ENCODE measurements around the gene MAST4.

The MAST4 gene

GRCh38 chr5:67211926-67212325 is 615.7 kb downstream of the MAST4 start:
- Histone ChIP-seq H3K4me1 (ENCODE audit: insufficient read depth, poor library complexity, severe bottlenecking) (peaks cover 19% of the 10 kb centered on the region), H3K27ac (ENCODE audit: poor library complexity, severe bottlenecking) (peak overlapping the region; percentile 29), H3K4me3 (ENCODE audit: severe bottlenecking) (no peak overlapping the region), H3K36me3 (ENCODE audit: low read depth) (no peaks in the 10 kb centered on the region), H3K27me3 (ENCODE audit: insufficient read depth, poor library complexity, severe bottlenecking) (no peaks in the 10 kb centered on the region), H3K9me3 (ENCODE audit: severe bottlenecking) (no peaks in the 10 kb centered on the region)
- TF ChIP-seq CTCF (IDR thresholded peaks at IDR 0.05; ENCODE audit: poor library complexity, severe bottlenecking), result no peak
- ATAC-seq (ENCODE audit: low read depth) (peak; percentile 84), DNase-seq (ENCODE audit: low spot score) (no peak)

- Histone ChIP-seq H3K4me1 (ENCODE audit: insufficient read depth, poor library complexity, severe bottlenecking) (peaks cover 9% of the 10 kb centered on the region), H3K9me3 (ENCODE audit: severe bottlenecking) (no peaks in the 10 kb centered on the region), H3K36me3 (ENCODE audit: low read depth) (no peaks in the 10 kb centered on the region), H3K27me3 (ENCODE audit: insufficient read depth, poor library complexity, severe bottlenecking) (no peaks in the 10 kb centered on the region), H3K27ac (ENCODE audit: poor library complexity, severe bottlenecking) (no peak overlapping the region), H3K4me3 (ENCODE audit: severe bottlenecking) (no peak overlapping the region)
- no peak for ATAC-seq (ENCODE audit: low read depth)
- TF ChIP-seq CTCF (IDR thresholded peaks at IDR 0.05; ENCODE audit: poor library complexity, severe bottlenecking), result no peak
- no peak for DNase-seq (ENCODE audit: low spot score)
Observed at GRCh38 chr5:67214036-67214435, 617.8 kb downstream of the MAST4 start.

- Histone ChIP-seq H3K9me3 (ENCODE audit: severe bottlenecking) (no peaks in the 10 kb centered on the region), H3K27ac (ENCODE audit: poor library complexity, severe bottlenecking) (no peak overlapping the region), H3K36me3 (ENCODE audit: low read depth) (no peaks in the 10 kb centered on the region), H3K4me1 (ENCODE audit: insufficient read depth, poor library complexity, severe bottlenecking) (peaks cover 9% of the 10 kb centered on the region), H3K27me3 (ENCODE audit: insufficient read depth, poor library complexity, severe bottlenecking) (no peaks in the 10 kb centered on the region), H3K4me3 (ENCODE audit: severe bottlenecking) (no peak overlapping the region)
- TF ChIP-seq CTCF (IDR thresholded peaks at IDR 0.05; ENCODE audit: poor library complexity, severe bottlenecking), result no peak
- no peak for DNase-seq (ENCODE audit: low spot score)
- ATAC-seq (ENCODE audit: low read depth), result no peak
Observed at GRCh38 chr5:67214707-67215447, 618.7 kb downstream of the MAST4 start.

- no peaks in the 10 kb centered on the region for H3K27me3 ChIP-seq (ENCODE audit: insufficient read depth, poor library complexity, severe bottlenecking)
- no peak for TF ChIP-seq CTCF (IDR thresholded peaks at IDR 0.05; ENCODE audit: poor library complexity, severe bottlenecking)
- peaks cover 9% of the 10 kb centered on the region for H3K4me1 ChIP-seq (ENCODE audit: insufficient read depth, poor library complexity, severe bottlenecking)
- no peaks in the 10 kb centered on the region for H3K9me3 ChIP-seq (ENCODE audit: severe bottlenecking)
- DNase-seq (ENCODE audit: low spot score), result no peak
- no peak for ATAC-seq (ENCODE audit: low read depth)
- H3K4me3 ChIP-seq (ENCODE audit: severe bottlenecking), result no peak overlapping the region
- H3K27ac ChIP-seq (ENCODE audit: poor library complexity, severe bottlenecking), result no peak overlapping the region
- H3K36me3 ChIP-seq (ENCODE audit: low read depth), result no peaks in the 10 kb centered on the region
Observed at GRCh38 chr5:67215519-67216471, 619.6 kb downstream of the MAST4 start.

All from RWPE2 (cell line).